HG02973 (cell line): ENCODE measurements around the gene ZNF263.
A peak's percentile ranks its signal among the peaks of the same experiment; 100 is the strongest.

ENCODE experiments used
- ATAC-seq: cut with Tn5 transposase; IDR thresholded peaks from one replicate; pipeline ENCODE4 v1.9.1; 2021; ENCODE audit warnings: moderate library complexity; ENCODE audit not compliant: unreplicated experiment

The ZNF263 gene

DNA sequence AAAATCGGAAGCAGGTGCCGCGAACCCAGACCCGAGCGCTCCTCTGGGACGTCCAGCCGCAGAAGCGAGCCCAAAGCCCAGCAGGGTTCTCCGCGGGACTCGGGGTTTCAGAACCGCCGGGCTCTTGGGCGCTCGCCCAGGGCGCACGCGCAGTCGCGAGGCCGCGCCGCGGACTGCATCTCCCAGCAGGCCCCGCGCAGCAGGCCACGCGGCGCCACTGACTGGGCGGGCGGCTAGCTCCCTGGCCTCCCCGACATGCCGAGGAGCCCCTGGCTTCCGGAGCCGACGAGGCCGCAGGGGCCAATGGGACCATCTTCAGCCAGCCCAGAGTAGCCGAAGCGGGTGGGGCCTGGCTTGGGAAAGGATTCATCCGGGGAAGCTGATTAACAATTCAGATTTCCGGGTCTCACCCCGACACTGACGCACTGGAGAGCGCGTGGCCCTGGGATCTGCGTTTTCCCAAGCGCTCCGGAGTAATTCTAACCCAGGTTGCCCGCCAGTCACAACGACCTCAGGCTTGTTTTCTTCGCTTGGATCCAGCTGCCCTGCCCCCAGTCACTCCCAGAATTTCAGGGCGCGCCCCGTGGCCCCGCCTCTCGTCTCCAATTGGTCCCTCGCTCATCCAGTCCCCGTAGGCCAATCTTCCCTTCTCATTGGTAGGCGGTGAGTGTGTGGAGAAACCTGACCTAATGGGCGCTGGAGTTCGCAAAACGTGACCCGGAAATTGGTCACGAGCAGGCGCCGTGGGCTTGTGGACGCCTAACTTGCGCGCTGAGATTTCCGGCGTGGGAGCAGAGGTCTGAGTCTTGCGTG lies at the start of gene ZNF263:
Gene ZNF263 (plus strand): TSS at position 762 of the 813 bp plus-strand sequence. CDS start 328 bp downstream, outside the sequence.
- ATAC-seq, result peak; percentile 69

DNA sequence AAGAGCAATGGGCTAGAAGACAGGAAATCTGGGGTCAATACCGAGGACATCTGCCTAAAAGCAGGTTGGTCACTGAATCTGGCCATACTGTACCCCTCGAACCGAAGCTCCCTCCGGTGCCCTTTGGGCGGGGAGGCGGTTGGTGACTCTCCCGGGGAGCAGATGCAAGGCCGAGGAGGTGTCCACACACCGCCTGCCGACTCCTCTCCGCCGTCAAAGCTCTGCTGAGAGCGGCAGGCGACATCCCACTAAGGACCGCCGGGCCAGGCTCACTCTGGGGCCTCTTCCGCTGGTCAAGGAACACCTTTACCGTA lies 48.8 kb upstream of the ZNF263 start:
- ATAC-seq, result peak; percentile 19

DNA sequence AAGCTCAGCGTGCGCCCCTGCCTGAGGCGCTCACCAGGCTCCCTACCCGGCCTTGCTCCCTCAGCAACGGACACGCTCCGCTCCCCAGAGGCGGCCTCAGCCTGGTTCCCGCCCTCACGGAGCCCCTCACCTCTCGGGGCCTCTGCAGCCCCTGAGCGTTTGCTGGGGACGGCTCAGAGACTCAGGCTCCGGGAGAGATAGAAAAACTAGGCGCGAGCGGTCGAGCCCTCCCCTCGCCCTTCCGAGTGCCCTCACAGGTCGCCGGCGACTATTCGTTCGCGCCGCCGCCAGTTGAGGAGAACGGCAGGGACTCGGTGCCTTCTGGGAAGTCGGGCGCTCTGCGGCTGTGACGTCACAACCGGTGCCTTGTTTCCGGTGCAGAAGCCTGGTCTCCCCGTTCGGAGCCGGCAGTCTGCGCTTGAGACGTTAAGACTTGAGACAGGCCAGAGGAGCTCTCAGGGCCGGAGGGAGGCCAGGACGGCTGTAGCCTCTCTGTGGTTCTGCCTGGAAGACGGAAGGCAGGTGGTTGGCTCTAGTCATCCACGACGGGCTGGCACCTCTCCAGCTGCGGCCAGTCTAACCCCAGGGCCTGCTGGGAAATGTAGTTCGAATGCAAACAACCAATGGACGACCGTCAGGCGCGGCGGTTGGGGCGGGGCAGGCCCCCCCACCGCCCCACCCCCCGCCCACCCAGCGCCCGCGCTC lies 48.3 kb upstream of the ZNF263 start, which contains the start of gene ZNF200:
Gene ZNF200 (minus strand): TSS at position 302 of the 705 bp plus-strand sequence. CDS start 1,403 bp downstream, outside the sequence.
- peak; percentile 82 for ATAC-seq

DNA sequence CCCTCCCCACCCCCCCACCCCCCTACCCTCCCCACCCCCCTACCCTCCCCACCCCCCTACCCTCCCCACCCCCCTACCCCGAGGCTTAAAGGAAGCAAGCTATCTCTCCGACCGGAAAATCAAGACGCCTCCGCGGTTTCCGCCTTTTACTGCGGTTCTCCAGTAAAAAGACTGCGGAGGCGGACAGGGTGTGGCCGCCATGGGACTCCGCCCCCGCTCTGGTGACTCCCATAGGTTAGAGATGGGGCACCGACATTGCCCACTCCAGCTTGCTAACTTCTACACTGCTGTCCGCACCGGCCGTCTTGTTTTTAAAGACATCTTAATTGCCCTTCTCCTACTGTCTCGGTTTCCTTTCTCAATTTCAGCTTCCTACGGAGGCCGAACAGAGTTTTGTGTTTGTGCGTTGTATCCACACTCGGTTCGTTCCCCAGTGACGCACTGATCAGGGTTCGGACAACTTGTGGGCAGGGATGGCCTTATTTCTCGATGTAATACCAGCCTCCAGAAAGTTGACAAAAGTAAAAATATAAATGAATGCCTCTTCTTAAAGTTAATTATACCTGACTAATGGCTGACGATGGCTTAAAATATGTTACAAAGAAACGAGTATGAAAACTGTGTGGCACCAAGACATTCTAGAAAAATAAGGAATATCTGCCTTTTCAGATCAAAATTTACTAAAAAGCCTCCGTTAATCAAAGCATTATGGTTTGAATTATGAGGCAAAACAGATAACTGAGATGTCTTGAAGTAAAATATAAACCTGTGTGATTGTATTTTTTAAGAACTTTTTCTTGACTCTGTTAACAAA lies 47.2 kb upstream of the ZNF263 start:
- ATAC-seq, result no peak

DNA sequence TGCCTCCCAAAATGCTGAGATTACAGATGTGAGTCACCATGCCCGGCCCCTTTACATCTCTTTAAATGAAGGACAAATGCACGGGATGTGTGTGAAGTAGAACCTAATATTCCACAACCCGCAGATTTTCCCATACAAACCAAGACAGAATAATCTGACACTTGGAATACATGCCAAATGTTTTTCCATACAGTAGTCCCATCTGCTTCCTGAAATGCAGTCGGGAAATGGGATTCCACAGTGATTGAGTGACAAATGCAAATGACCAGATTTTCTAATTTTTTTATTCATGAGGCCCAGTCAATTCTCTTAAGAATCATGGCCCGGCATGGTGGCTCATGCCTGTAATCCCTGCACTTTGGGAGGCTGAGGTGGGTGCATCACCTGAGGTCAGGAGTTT lies 41.5 kb upstream of the ZNF263 start:
- ATAC-seq, result no peak

DNA sequence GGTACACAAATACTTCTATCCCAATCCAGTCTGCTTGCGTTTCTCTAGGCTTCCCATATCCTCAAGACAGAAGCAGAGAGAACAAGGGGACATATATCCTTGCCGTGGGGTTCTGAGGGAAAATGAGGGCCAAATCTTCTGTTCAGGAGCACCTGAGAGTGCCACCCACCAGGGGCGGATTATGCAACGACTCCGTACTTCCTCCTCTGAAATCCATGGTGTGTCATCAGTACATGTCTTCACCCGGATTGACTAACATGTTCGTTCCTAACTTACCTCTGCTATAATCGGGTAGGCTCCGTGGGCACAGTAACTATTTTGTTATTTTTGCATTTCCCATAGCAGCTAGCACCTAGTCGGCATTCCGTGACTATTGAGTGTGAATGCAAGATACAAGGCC lies 40.6 kb upstream of the ZNF263 start:
- no peak for ATAC-seq

DNA sequence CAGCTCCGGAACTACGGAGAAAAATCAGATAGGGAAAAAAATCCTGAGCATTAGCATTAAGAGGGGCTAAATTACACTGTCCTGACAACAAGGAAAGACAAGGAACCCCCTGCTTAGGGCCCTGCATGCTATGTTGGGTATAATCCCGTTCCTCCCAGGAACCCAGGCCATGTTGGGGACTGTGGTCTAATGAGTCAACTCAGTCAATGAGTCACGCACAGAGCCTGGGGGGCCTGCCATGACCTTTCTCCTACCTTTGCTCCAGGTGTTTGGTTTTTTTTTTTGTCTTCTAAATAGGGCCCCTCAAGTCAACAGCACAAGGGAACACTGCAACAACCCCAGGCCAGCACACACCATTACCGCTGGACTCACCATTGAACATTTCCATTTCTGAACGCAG lies 39.4 kb upstream of the ZNF263 start:
- no peak for ATAC-seq

- ATAC-seq, result no peak
Observed at GRCh38 chr16:3246002-3246401, 37.3 kb upstream of the ZNF263 start.

GRCh38 chr16:3246876-3247275 lies 36.4 kb upstream of the ZNF263 start:
- no peak for ATAC-seq

DNA sequence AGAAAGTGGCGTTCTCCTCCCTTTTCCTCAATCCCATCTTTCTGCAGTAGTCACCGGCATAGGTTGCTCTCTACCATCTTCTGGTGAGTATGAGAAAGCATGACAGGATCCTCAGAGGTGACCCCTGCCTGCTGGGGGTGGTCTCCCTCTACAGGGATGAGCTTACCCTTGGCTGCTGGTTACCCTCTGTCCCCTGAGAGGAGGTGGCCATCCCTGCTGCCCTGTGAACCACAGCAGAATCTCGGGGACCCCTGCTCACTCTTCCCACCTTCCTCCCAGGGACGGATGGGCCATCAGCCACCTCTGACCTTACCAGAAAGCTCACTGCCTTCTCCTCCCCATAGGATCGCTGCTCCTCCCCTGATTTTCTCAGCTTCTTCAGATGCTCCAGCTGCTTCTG lies 34.7 kb upstream of the ZNF263 start:
- ATAC-seq, result no peak

DNA sequence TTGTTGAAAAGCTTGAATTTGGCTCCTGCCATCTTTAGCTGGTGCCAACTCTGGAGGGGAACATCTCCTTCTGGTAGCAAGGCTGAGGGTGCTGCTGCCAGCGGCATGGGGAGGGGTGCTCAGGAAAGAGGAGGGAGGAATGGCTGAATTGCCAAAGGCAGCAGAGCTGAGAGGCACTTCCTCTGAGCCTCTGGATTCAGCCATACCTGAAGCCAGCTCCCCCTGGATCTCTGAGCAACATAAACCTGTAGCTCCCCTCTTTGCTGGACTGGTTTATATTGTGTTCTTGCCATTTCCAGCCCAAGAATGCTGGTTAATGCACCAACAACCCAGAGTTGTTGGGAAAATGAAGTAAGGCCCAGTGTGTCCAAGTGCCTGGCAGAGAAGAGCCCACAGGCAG lies 34.3 kb upstream of the ZNF263 start:
- ATAC-seq, result no peak

DNA sequence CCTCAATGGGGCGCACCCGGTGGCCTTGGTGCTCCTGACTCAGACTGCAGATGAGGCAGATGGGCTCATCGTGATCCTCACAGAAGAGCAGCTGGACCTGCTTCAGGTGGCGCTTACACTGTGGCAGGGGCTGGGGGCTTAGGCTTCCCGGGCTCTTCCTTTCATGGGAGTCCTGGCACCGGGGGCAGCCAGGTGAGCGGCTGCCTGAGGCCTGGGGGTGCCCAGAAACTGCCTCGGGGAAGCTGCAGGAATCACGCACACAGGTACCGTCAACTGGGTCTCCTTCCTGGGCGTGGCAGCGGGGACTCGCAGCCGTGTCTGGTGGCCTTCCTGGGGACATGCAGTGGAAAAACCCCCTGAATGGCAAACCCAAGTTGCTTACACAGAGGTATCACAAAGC lies 33.8 kb upstream of the ZNF263 start:
- no peak for ATAC-seq

GRCh38 chr16:3252967-3253366 lies 30.3 kb upstream of the ZNF263 start:
- no peak for ATAC-seq

GRCh38 chr16:3254309-3254708 lies 29.0 kb upstream of the ZNF263 start:
- no peak for ATAC-seq

DNA sequence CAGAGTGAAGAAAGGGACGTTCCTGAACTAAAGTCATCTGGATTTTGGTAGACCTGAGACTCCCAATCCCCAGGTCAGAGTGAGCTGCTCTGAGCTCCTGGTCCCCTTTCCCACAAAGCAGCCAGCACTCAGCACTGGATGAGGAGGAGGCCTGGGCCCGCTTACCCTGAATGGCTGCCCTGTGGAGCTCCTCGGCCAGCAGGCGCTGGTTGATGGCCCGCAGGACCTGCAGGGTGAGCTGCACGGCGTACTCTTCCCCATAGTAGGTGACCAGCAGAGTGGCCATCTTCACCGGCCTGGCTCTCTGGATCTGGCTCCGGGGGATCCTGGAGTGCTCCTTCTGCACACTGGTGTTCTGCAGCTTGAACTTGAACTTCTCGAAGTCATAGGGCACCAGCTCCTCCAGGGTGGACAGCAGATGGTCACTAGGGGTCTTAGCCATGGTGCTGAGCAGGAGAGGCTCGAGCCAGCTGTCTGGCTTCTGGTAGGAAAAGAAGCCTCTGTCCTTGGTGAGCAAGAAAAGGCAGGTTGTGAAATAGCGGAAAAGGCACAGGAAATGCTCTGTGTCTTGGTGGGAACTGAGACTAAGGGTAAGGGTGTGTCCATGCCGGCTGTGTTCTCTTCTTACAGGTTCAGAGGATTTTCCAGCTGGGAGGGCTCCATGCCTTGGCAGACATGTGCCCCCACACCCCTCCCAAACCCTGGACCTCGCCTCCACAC lies 27.0 kb upstream of the ZNF263 start, which contains the start of gene MEFV:
Gene MEFV (minus strand): TSS at position 488 of the 720 bp plus-strand sequence. CDS start 46 bp downstream, at position 442.
- no peak for ATAC-seq

DNA sequence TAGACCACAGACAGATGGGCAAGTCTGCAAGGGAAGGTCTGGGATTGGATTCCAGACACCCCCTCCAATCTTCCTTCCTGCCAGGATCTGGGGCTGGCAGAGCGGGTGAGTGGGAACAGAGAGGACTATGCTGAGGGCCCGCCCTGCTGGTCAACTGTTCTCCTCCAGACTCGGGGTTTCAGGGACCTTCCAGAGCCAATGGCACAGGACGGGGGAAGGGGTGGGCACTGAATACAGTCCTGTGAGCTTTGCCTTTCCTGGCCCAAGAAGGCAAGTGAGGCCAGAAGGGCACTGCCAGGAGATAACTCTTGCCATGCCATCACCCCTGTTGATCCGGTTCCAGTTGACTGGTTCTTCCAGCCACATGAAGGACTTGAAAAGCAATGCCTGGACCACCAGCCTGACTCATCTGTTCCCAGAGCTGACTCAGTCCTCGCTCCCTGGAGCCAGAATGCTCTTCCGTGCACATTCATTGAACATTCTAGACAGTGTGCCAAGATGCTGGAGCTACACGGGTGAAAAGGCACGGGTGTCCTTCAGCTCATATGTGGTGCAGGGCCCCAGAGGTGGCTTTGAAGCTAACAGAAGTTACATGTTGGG lies 26.3 kb upstream of the ZNF263 start:
- ATAC-seq, result no peak

GRCh38 chr16:3259836-3260235 lies 23.5 kb upstream of the ZNF263 start:
- ATAC-seq, result no peak

GRCh38 chr16:3262517-3262916 lies 20.8 kb upstream of the ZNF263 start:
- ATAC-seq, result no peak

DNA sequence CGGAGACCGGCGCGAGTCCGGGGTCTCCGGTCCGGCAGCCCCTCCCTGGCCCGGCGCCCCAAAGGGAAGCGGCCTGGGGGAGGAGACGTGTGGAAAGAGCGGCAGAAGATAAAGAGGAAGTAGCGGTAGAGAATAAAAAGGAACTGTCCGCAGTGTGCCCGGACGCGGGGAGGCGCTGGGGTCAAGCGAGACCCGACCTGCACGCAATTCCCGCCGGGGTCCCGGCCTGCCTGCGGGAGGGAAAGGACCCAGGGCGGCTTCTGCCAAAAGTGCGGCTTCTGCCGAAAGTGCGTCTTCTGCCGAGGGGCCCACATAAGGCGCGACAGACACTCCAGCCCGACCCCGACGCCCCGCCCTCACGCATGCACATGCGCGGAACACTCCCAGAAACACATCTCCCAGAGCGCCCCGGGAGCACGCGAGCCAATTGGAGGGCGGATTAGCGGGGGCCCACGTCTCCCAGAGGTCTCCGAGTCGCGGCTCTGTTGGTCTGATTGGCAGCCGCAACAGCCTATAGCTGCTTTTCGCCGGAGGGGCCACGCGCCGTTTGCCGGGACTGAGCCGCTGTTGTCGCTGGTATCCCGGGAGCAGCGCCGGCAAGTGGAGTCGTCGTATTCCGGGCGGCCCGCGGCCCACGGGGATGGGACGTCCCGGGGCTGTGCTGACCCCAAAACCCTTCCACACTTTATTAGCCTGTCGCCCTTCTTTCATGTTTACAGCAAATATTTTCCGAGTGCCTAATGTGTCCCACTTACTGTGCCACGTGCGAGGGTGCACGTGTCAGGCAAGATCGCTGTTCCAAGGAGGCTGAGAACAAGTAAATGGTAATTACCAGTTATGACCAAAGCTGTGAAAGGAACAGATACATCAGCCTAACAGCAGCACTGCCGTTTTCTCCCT lies 18.9 kb upstream of the ZNF263 start:
- ATAC-seq, result peak; percentile 78
